HuH-7 (cell line): Measurements from ENCODE around the gene PPP1R9B.

Experiments used
- DNase-seq: peaks from one replicate; pipeline ENCODE4 v3.0.0; 2011; ENCODE audit warnings: low spot score

The PPP1R9B gene

GRCh38 chr17:50105811-50106210, 44.7 kb downstream of the PPP1R9B start:
- no peak for DNase-seq

- no peak for DNase-seq
These were observed 46.5 kb downstream of the PPP1R9B start for GRCh38 chr17:50103941-50104340.

GRCh38 chr17:50103252-50103651, 47.2 kb downstream of the PPP1R9B start:
- DNase-seq: no peak

- DNase-seq: no peak
These were observed 48.1 kb downstream of the PPP1R9B start for GRCh38 chr17:50102164-50102991.

- no peak for DNase-seq
These were observed 48.9 kb downstream of the PPP1R9B start for GRCh38 chr17:50101346-50102163.

- no peak for DNase-seq
These were observed 49.5 kb downstream of the PPP1R9B start for GRCh38 chr17:50100921-50101345.

- no peak for DNase-seq
These were observed 50.0 kb downstream of the PPP1R9B start for GRCh38 chr17:50100480-50100883.

GRCh38 chr17:50099003-50099402, 51.5 kb downstream of the PPP1R9B start:
- no peak for DNase-seq

- DNase-seq: no peak
These were observed 51.9 kb downstream of the PPP1R9B start for GRCh38 chr17:50098583-50098982.

- no peak for DNase-seq
These were observed 52.6 kb downstream of the PPP1R9B start for GRCh38 chr17:50097926-50098325.

- no peak for DNase-seq
These were observed 53.0 kb downstream of the PPP1R9B start for GRCh38 chr17:50097455-50097854.

GRCh38 chr17:50096758-50097157, 53.7 kb downstream of the PPP1R9B start:
- DNase-seq: no peak

GRCh38 chr17:50096092-50096491, 54.4 kb downstream of the PPP1R9B start:
- DNase-seq: no peak

- DNase-seq: no peak
These were observed 54.8 kb downstream of the PPP1R9B start for GRCh38 chr17:50095626-50096037.

- DNase-seq: peak; percentile 100
These were observed 55.5 kb downstream of the PPP1R9B start, which contains the start of gene PDK2 for GRCh38 chr17:50094753-50095619. Gene PDK2 (plus strand): TSS chr17:50095351. CDS start chr17:50095436, 85 bp downstream.

GRCh38 chr17:50094243-50094752, 56.2 kb downstream of the PPP1R9B start:
- DNase-seq: peak; percentile 93

GRCh38 chr17:50093807-50094206, 56.7 kb downstream of the PPP1R9B start:
- no peak for DNase-seq

GRCh38 chr17:50093246-50093645, 57.2 kb downstream of the PPP1R9B start:
- DNase-seq: no peak

GRCh38 chr17:50091918-50092285, 58.6 kb downstream of the PPP1R9B start:
- DNase-seq: no peak

- DNase-seq: no peak
These were observed 59.2 kb downstream of the PPP1R9B start for GRCh38 chr17:50090971-50091917.

GRCh38 chr17:50090071-50090470, 60.4 kb downstream of the PPP1R9B start:
- no peak for DNase-seq
